ENCODE results near the gene TSPAN5.

The TSPAN5 gene

GRCh38 chr4:98626350-98626749 is 32.1 kb downstream of the TSPAN5 start (continued):
- no peak for TF ChIP-seq ZFP69B (tag by site-specific recombination; IDR thresholded peaks at IDR 0.05)
- TF ChIP-seq BCL11A (tag by site-specific recombination; IDR thresholded peaks at IDR 0.05; ENCODE audit: low read depth), result no peak
- no peak for TF ChIP-seq KLF9 (tag by site-specific recombination; IDR thresholded peaks at IDR 0.05; ENCODE audit: low read depth)
- TF ChIP-seq HOXC10 (CRISPR knock-in tag; IDR thresholded peaks at IDR 0.05), result no peak
- TF ChIP-seq ZNF350 (tag by site-specific recombination; IDR thresholded peaks at IDR 0.05), result no peak

- no peak overlapping the region for H3K27ac ChIP-seq (ENCODE audit: extremely low read depth, low read depth, low read length)
These were observed 32.5 kb downstream of the TSPAN5 start for GRCh38 chr4:98625920-98626319.

GRCh38 chr4:98625399-98625798 is 33.0 kb downstream of the TSPAN5 start:
- ChIA-PET POLR2A (no interaction called here), CTCF (no interaction called here)
- no peaks in the 10 kb centered on the region for H3K4me1 ChIP-seq (ENCODE audit: control insufficient read depth, insufficient read depth, low read length)
- H3K27ac ChIP-seq (ENCODE audit: extremely low read depth, low read depth, low read length), result no peak overlapping the region
- no peak for TF ChIP-seq ATF2 (tag by site-specific recombination; IDR thresholded peaks at IDR 0.05; ENCODE audit: low read depth)
- no peak for TF ChIP-seq ZNF560 (tag by site-specific recombination; IDR thresholded peaks at IDR 0.05; ENCODE audit: borderline replicate concordance)
- no peak for TF ChIP-seq ZNF600 (tag by site-specific recombination; IDR thresholded peaks at IDR 0.05)
- TF ChIP-seq ZNF692 (tag by site-specific recombination; IDR thresholded peaks at IDR 0.05), result no peak
- no peak for TF ChIP-seq GLI4 (tag by site-specific recombination; IDR thresholded peaks at IDR 0.05)
- TF ChIP-seq ZBTB6 (tag by site-specific recombination; IDR thresholded peaks at IDR 0.05), result no peak
- no peak for TF ChIP-seq ZNF747 (tag by site-specific recombination; IDR thresholded peaks at IDR 0.05)
- TF ChIP-seq ZNF184 (tag by site-specific recombination; IDR thresholded peaks at IDR 0.05), result no peak
- TF ChIP-seq ZNF2 (tag by site-specific recombination; IDR thresholded peaks at IDR 0.05), result no peak
- no peak for TF ChIP-seq ZNF449 (tag by site-specific recombination; IDR thresholded peaks at IDR 0.05)
- TF ChIP-seq PRDM10 (tag by site-specific recombination; IDR thresholded peaks at IDR 0.05), result no peak
- TF ChIP-seq ZSCAN30 (tag by site-specific recombination; IDR thresholded peaks at IDR 0.05), result no peak
- no peak for TF ChIP-seq ZNF37A (tag by site-specific recombination; IDR thresholded peaks at IDR 0.05)
- TF ChIP-seq ZNF785 (tag by site-specific recombination; IDR thresholded peaks at IDR 0.05), result no peak
- TF ChIP-seq ZNF266 (tag by site-specific recombination; IDR thresholded peaks at IDR 0.05; ENCODE audit: low read depth), result no peak
- no peak for TF ChIP-seq KLF7 (tag by site-specific recombination; IDR thresholded peaks at IDR 0.05; ENCODE audit: borderline replicate concordance)
- no peak for TF ChIP-seq ZNF664 (tag by site-specific recombination; IDR thresholded peaks at IDR 0.05)
- no peak for TF ChIP-seq ZNF768 (tag by site-specific recombination; IDR thresholded peaks at IDR 0.05)
- H3K4me3 ChIP-seq (ENCODE audit: low read depth, low read length), result no peak overlapping the region
- no peaks in the 10 kb centered on the region for H3K36me3 ChIP-seq (ENCODE audit: control insufficient read depth in 2 of 2, insufficient read depth in 1 of 2, low read length in 2 of 2)
- no peaks in the 10 kb centered on the region for H3K9me3 ChIP-seq (ENCODE audit: control insufficient read depth, insufficient read depth, low read depth, low read length)

More at GRCh38 chr4:98625920-98626319, 32.5 kb downstream of the TSPAN5 start:
- no peaks in the 10 kb centered on the region for H3K36me3 ChIP-seq (ENCODE audit: control insufficient read depth in 2 of 2, insufficient read depth in 1 of 2, low read length in 2 of 2)
- CTCF ChIA-PET, result no interaction called here
- no peak overlapping the region for H3K4me3 ChIP-seq (ENCODE audit: low read depth, low read length)
- POLR2A ChIA-PET, result no interaction called here
- H3K9me3 ChIP-seq (ENCODE audit: control insufficient read depth, insufficient read depth, low read depth, low read length), result no peaks in the 10 kb centered on the region
- no peaks in the 10 kb centered on the region for H3K4me1 ChIP-seq (ENCODE audit: control insufficient read depth, insufficient read depth, low read length)
- TF ChIP-seq ZNF510 (tag by site-specific recombination; IDR thresholded peaks at IDR 0.05; ENCODE audit: insufficient replicate concordance), result no peak
- no peak for TF ChIP-seq PRDM1 (tag by site-specific recombination; IDR thresholded peaks at IDR 0.05)
- TF ChIP-seq ZBTB17 (tag by site-specific recombination; IDR thresholded peaks at IDR 0.05), result no peak
- no peak for TF ChIP-seq ZNF670 (tag by site-specific recombination; IDR thresholded peaks at IDR 0.05; ENCODE audit: low read depth)
- TF ChIP-seq GLIS2 (tag by site-specific recombination; IDR thresholded peaks at IDR 0.05), result no peak

Data from HEK293 (cell line).